ENCODE measurements around the gene INPP5J. TPM values are rescaled to one million over a fixed set of nuclear protein-coding genes. Genes with fewer than 3 reads are reported as not detected.

INPP5J gene
- total RNA-seq, 3 donors from 2014 or later = 21.3 to 44.0 (median 24.1) TPM

DNA sequence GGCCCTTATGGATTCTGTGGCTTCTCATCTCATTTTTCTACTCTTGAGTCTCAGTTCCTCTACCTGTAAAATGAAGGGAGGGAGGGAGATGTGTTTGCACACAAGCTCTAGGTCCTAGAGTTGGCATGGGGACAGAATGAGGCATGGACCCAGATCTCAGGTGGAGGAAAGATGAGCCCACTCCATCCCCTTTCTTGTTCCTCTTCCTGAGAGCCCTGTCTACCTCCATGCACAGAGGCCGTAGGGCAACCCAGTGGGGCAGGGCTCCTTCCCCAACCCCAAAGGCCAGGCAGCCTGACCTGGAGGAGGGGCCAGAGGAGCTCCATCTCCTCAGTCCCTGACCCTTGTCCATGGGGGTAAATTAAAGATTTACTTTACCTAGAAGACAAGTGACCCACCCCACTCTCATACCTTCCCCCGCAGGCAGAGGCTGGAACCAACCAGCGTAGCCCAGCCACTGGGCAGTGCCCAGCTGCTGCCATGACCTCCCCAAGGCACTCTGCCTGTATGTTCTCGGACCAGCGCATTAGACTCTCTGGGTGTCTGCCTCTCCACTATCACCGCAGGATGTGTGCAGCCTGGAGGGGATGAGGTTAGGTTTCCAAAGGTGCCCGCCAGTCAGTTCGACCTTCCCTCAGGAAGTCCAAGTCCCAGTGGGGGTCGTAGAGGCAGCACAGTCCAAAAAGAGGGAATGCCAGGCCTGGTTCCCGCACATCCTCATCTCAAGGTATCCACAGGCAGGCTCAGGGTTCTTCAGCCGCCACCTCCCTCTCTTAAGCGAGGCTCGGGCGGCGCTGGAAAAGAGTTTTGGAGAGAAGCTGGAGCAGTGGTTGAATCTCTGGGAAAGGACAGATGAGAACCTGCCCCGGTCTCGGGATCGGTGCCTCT, 38.6 kb upstream of the INPP5J start:
- Histone ChIP-seq H3K4me1 (ENCODE audit: low read depth) (peaks cover 39% of the 10 kb centered on the region), H3K9me3 (no peaks in the 10 kb centered on the region), H3K4me3 (peak overlapping the region; percentile 31), H3K36me3 (ENCODE audit: low read depth) (no peaks in the 10 kb centered on the region)
- DNase-seq (no peak), ATAC-seq (no peak)
- TF ChIP-seq, protein P1, sequence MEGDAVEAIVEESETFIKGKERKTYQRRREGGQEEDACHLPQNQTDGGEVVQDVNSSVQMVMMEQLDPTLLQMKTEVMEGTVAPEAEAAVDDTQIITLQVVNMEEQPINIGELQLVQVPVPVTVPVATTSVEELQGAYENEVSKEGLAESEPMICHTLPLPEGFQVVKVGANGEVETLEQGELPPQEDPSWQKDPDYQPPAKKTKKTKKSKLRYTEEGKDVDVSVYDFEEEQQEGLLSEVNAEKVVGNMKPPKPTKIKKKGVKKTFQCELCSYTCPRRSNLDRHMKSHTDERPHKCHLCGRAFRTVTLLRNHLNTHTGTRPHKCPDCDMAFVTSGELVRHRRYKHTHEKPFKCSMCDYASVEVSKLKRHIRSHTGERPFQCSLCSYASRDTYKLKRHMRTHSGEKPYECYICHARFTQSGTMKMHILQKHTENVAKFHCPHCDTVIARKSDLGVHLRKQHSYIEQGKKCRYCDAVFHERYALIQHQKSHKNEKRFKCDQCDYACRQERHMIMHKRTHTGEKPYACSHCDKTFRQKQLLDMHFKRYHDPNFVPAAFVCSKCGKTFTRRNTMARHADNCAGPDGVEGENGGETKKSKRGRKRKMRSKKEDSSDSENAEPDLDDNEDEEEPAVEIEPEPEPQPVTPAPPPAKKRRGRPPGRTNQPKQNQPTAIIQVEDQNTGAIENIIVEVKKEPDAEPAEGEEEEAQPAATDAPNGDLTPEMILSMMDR (IDR thresholded peaks at IDR 0.05) = no peak
- intact Hi-C loops (cut with DNase I, micrococcal nuclease) = loop anchor here in 1 of 2 donors (5.0 kb wide), 1 partner anchor 137 kb away; no protein-coding TSS in a partner anchor

DNA sequence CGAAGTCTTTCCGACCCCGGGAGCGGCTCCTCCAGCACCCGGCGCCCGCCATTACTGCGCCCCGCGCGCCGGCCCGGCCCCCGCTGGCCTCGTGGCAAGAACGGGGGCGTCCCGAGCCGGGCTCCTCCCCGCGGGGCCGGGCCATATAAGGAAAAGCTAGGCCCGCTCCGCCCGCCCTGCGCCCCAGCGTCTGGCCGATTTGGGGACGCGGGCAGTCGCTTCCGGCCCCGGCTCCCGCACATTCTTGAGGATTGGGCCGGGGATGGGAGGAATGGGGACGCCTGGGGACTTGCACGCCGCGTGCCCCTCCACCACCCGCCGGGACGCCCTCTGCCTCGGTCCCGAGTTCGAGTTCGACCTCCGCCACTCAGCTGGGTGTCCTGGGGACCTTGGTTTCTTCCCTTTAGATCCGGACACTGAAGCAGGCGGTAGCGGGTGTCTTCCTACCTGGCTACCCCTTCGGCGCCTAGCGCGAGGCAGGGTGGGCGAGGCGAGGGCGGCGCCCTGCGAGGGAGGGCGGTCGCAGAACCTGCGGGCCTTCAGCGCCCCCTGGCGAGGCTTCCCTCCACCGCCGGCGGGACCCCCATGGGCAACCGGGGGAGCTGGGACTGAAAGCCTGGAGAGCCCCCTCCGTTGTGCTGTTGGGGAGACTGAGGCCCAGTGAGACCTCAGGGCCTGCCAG, 37.8 kb upstream of the INPP5J start:
- peaks cover 33% of the 10 kb centered on the region for H3K4me1 ChIP-seq (ENCODE audit: low read depth)
- peak; percentile 90 to 91 (median 91) for DNase-seq
- H3K4me3 ChIP-seq = peak overlapping the region; percentile 31
- intact Hi-C loops (cut with DNase I, micrococcal nuclease) = loop anchor here (5.0 kb wide), 1 partner anchor 138 kb away; no protein-coding TSS in a partner anchor
- ATAC-seq = peak; percentile 71
- no peaks in the 10 kb centered on the region for H3K9me3 ChIP-seq
- TF ChIP-seq, protein P1 (IDR thresholded peaks at IDR 0.05) = peak; percentile 80
- no peaks in the 10 kb centered on the region for H3K36me3 ChIP-seq (ENCODE audit: low read depth)

DNA sequence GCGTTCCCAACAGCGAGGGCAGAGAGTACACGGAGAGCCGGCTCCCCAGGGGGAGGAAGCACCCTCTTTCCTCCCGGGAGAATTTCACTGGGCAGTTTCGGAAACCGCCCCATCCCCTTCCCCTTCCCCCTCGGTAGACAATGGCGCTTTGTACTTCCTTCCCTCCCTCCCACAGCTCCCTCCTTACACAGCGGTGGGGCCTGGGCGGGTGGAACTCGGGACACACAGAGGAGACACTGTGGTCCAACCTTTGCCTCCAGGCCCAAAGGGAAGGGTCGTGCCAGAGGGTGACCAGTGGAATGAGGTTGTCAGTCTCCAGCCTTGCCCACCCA, 37.3 kb upstream of the INPP5J start:
- no peak overlapping the region for H3K4me3 ChIP-seq
- no peak for ATAC-seq
- intact Hi-C loops (cut with DNase I, micrococcal nuclease) = loop anchor here in 1 of 2 donors (5.0 kb wide), 1 partner anchor 138 kb away; no protein-coding TSS in a partner anchor
- no peaks in the 10 kb centered on the region for H3K9me3 ChIP-seq
- TF ChIP-seq, protein P1 (IDR thresholded peaks at IDR 0.05) = no peak
- H3K36me3 ChIP-seq (ENCODE audit: low read depth) = no peaks in the 10 kb centered on the region
- H3K4me1 ChIP-seq (ENCODE audit: low read depth) = peaks cover 27% of the 10 kb centered on the region
- peak in 1 of 3 donors; percentile 56 for DNase-seq

DNA sequence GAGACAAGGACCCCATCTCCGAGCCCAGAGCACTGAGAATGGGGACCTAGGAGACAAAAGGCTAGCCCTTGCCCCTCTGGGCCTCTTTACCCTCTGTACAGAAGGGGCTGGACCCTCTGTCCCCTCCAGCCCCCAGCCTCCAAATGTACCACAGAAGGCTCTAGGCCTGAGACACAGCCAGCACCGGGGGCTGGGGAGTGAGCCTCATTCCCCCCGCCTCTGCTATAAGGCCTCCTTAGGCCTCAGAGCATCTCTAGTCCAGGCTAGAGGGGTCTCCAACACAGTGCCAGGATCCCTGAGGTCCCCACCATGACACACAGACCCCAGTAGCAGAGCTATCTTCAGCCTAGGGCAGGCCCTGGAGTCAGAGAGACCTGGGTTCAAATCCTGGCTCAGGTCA, 36.8 kb upstream of the INPP5J start:
- H3K4me3 ChIP-seq = no peak overlapping the region
- ATAC-seq = no peak
- TF ChIP-seq, protein P1 (IDR thresholded peaks at IDR 0.05) = no peak
- peak in 1 of 3 donors; percentile 38 for DNase-seq
- intact Hi-C loops (cut with DNase I, micrococcal nuclease) = loop anchor here in 1 of 2 donors (5.0 kb wide), 1 partner anchor 139 kb away; no protein-coding TSS in a partner anchor
- H3K4me1 ChIP-seq (ENCODE audit: low read depth) = peaks cover 25% of the 10 kb centered on the region
- H3K36me3 ChIP-seq (ENCODE audit: low read depth) = no peaks in the 10 kb centered on the region
- H3K9me3 ChIP-seq = no peaks in the 10 kb centered on the region

DNA sequence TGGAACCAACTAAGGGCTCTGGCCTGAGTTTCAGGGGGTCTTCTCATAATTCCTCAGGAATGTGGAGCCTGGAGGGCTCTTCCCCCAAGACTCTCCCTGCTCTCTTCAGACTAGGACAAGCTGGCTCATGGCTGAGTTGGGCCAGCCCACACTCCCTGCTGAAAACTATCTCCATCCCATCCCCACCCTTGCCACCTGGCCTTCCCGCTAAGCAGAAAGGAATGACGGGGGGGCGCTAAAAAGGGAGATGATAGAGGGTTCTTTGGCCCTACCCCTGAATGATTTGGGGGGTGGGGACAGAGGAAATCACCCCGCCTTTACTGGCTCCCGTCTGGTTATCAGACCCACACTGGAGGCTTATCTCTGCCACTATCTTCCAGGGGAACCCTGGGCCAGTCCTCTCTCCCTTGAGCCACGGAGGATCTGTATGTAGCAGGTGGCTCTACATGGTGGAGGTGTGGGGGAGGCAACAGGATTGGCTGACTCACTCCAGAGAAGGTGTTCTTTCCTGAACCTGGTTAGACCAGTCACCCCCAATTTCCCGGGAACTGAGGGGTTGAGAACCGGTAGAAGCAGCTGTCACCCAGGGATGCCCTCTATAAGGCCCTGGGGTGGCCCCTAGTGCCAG, 35.9 kb upstream of the INPP5J start:
- TF ChIP-seq, protein P1 (IDR thresholded peaks at IDR 0.05) = no peak
- no peaks in the 10 kb centered on the region for H3K9me3 ChIP-seq
- no peak overlapping the region for H3K4me3 ChIP-seq
- peaks cover 25% of the 10 kb centered on the region for H3K4me1 ChIP-seq (ENCODE audit: low read depth)
- no peaks in the 10 kb centered on the region for H3K36me3 ChIP-seq (ENCODE audit: low read depth)
- ATAC-seq (no peak), DNase-seq (no peak)
- intact Hi-C loops (cut with DNase I, micrococcal nuclease) = loop anchor here in 1 of 2 donors (5.0 kb wide), 1 partner anchor 140 kb away; no protein-coding TSS in a partner anchor

Measured in mucosa of descending colon (tissue), 3 donors.